Smooth muscle cell (in vitro differentiated cells): ENCODE measurements around the gene ZNF283. TPM values are rescaled to one million over a fixed set of nuclear protein-coding genes. Genes with fewer than 3 reads are reported as not detected.

ENCODE experiments used
- DNase-seq: peaks from one replicate; lab custom pipeline; 2025; ENCODE audit not compliant: unreplicated experiment; lab: John Stamatoyannopoulos, UW
- H2AFZ ChIP-seq: fragments of 200-600 bp; sonication (generic); 2 replicates; pipeline ENCODE4 v1.6.0; 2016; ENCODE audit warnings: antibody characterized with exemption, low read depth, mild to moderate bottlenecking
- H3F3A ChIP-seq: fragments of 200-600 bp; sonication (generic); 2 replicates; pipeline ENCODE4 v1.6.0; 2017; ENCODE audit warnings: antibody characterized with exemption, low read depth
- H3K27ac ChIP-seq: fragments of 200-600 bp; sonication (generic); 2 replicates; pipeline ENCODE4 v1.5.1; 2016; ENCODE audit warnings: low read depth, mild to moderate bottlenecking
- H3K27me3 ChIP-seq: fragments of 200-600 bp; sonication (generic); 2 replicates; pipeline ENCODE4 v1.6.1; 2016; ENCODE audit warnings: low read depth, mild to moderate bottlenecking
- H3K36me3 ChIP-seq: fragments of 200-600 bp; sonication (generic); 2 replicates; pipeline ENCODE4 v1.5.1; 2016; ENCODE audit warnings: low read depth
- H3K4me1 ChIP-seq: fragments of 200-600 bp; sonication (generic); 2 replicates; pipeline ENCODE4 v1.5.1; 2016; ENCODE audit warnings: low read depth
- H3K4me2 ChIP-seq: fragments of 200-600 bp; sonication (generic); 2 replicates; pipeline ENCODE4 v1.6.0; 2016; ENCODE audit warnings: mild to moderate bottlenecking
- H3K4me3 ChIP-seq: fragments of 200-600 bp; sonication (generic); 2 replicates; pipeline ENCODE4 v1.5.1; 2016; ENCODE audit warnings: mild to moderate bottlenecking
- H3K79me2 ChIP-seq: fragments of 200-600 bp; sonication (generic); 2 replicates; pipeline ENCODE4 v1.6.0; 2016; ENCODE audit warnings: low read depth, mild to moderate bottlenecking
- H3K9ac ChIP-seq: fragments of 200-600 bp; sonication (generic); 2 replicates; pipeline ENCODE4 v1.6.0; 2016; ENCODE audit warnings: low read depth
- H3K9me3 ChIP-seq: fragments of 200-600 bp; sonication (generic); replicated peaks from 2 replicates; pipeline ENCODE4 v1.5.1; 2016; ENCODE audit warnings: low read depth
- H4K20me1 ChIP-seq: fragments of 200-600 bp; sonication (generic); 2 replicates; pipeline ENCODE4 v1.6.0; 2016; ENCODE audit warnings: low read depth
- CTCF ChIP-seq: fragments of 200-600 bp; sonication (generic); IDR thresholded peaks from 2 replicates; pipeline ENCODE4 v1.5.1; 2017; ENCODE audit warnings: borderline replicate concordance, mild to moderate bottlenecking, antibody characterized with exemption; ENCODE audit not compliant: insufficient read depth, poor library complexity, severe bottlenecking
- WGBS: methylation state at CpG from one replicate; pipeline ENCODE4 v1.1.7; 2016; ENCODE audit warnings: low lambda C conversion rate; 5-methylcytosine and 5-hydroxymethylcytosine counted together
- polyA plus RNA-seq: library from polyadenylated mRNA; unstranded; fragments of >200 nt; fragmentation: Nextera tagmentation; extraction: Ambion mirVana; gene quantifications from 2 replicates; pipeline ENCODE4 v1.2.1, GENCODE V29; 2016
- total RNA-seq: library from RNA; depleted of rRNA; stranded (reverse); fragments of >200 nt; gene quantifications from 2 replicates; pipeline ENCODE4 v1.2.3, GENCODE V29; 2014

Gene ZNF283
- total and polyA plus RNA-seq, 2 experiments from 2014 or later, result 1.5 to 4.1 TPM

- no peak for TF ChIP-seq CTCF
- no peak overlapping the region for H3K27ac ChIP-seq
- 65% methylated on average over 3 of the region's 3 CpGs for WGBS
- H3K4me2 ChIP-seq, result no peak overlapping the region
- H3K4me3 ChIP-seq, result no peak overlapping the region
- no peaks in the 10 kb centered on the region for H3K36me3 ChIP-seq
- H3K9me3 ChIP-seq, result no peaks in the 10 kb centered on the region
- no peaks in the 10 kb centered on the region for H3F3A ChIP-seq
- H3K27me3 ChIP-seq, result peaks cover 8% of the 10 kb centered on the region
- no peak overlapping the region for H3K9ac ChIP-seq
- no peak for DNase-seq
- no peaks in the 10 kb centered on the region for H4K20me1 ChIP-seq
- H3K79me2 ChIP-seq, result no peaks in the 10 kb centered on the region
- H2AFZ ChIP-seq, result no peak overlapping the region
- H3K4me1 ChIP-seq, result peaks cover under 1% of the 10 kb centered on the region
These were observed 47.3 kb upstream of the ZNF283 start for GRCh38 chr19:43779820-43780219.

GRCh38 chr19:43780706-43781525 is 46.2 kb upstream of the ZNF283 start, which contains the start of gene KCNN4:
KCNN4 (minus strand) TSS chr19:43780973; CDS start chr19:43780861, 112 bp downstream.
- Histone ChIP-seq H2AFZ (no peak within 1 kb of the TSS), H3K4me2 (peak within 1 kb of the TSS; percentile 44), H3F3A (no peaks in the 10 kb centered on the region), H3K9ac (no peak within 1 kb of the TSS), H3K27me3 (no peaks in the 10 kb centered on the region), H3K4me1 (peaks cover 4% of the 10 kb centered on the region), H3K4me3 (no peak within 1 kb of the TSS), H4K20me1 (no peaks in the 10 kb centered on the region), H3K79me2 (no peaks in the 10 kb centered on the region), H3K36me3 (no peaks in the 10 kb centered on the region), H3K27ac (no peak within 1 kb of the TSS), H3K9me3 (no peaks in the 10 kb centered on the region)
- WGBS, result 50% methylated on average over 18 of the region's 19 CpGs
- no peak for TF ChIP-seq CTCF
- DNase-seq, result no peak

- H2AFZ ChIP-seq, result no peak overlapping the region
- H3K79me2 ChIP-seq, result no peaks in the 10 kb centered on the region
- 94% methylated on average over 14 of the region's 14 CpGs for WGBS
- H3K4me3 ChIP-seq, result no peak overlapping the region
- peaks cover 4% of the 10 kb centered on the region for H3K4me1 ChIP-seq
- peak overlapping the region; percentile 44 for H3K4me2 ChIP-seq
- H3K27me3 ChIP-seq, result no peaks in the 10 kb centered on the region
- H3K9ac ChIP-seq, result no peak overlapping the region
- H3K9me3 ChIP-seq, result no peaks in the 10 kb centered on the region
- TF ChIP-seq CTCF, result no peak
- H3K27ac ChIP-seq, result no peak overlapping the region
- H4K20me1 ChIP-seq, result no peaks in the 10 kb centered on the region
- no peaks in the 10 kb centered on the region for H3F3A ChIP-seq
- no peak for DNase-seq
- no peaks in the 10 kb centered on the region for H3K36me3 ChIP-seq
These were observed 45.4 kb upstream of the ZNF283 start for GRCh38 chr19:43781630-43782310.

GRCh38 chr19:43782311-43782660 is 44.8 kb upstream of the ZNF283 start:
- no peak overlapping the region for H3K4me2 ChIP-seq
- H3K4me3 ChIP-seq, result no peak overlapping the region
- H3F3A ChIP-seq, result no peaks in the 10 kb centered on the region
- H4K20me1 ChIP-seq, result no peaks in the 10 kb centered on the region
- no peak overlapping the region for H3K9ac ChIP-seq
- no peaks in the 10 kb centered on the region for H3K36me3 ChIP-seq
- no peaks in the 10 kb centered on the region for H3K79me2 ChIP-seq
- H3K27ac ChIP-seq, result no peak overlapping the region
- no peak for DNase-seq
- no peak for TF ChIP-seq CTCF
- no peaks in the 10 kb centered on the region for H3K27me3 ChIP-seq
- no peaks in the 10 kb centered on the region for H3K9me3 ChIP-seq
- 48% methylated on average over 8 of the region's 8 CpGs for WGBS
- peaks cover 4% of the 10 kb centered on the region for H3K4me1 ChIP-seq
- no peak overlapping the region for H2AFZ ChIP-seq
